Prostate gland (tissue), 2 donors: ENCODE data around the gene GNPDA1.

Experiments used
- POLR2A ChIP-seq: fragments of 450-650 bp; IDR thresholded peaks from one replicate; pipeline ENCODE4 v1.6.1; 2016; ENCODE audit warnings: antibody characterized with exemption, mild to moderate bottlenecking
- TF ChIP-seq, protein P1 (sequence below), 4 experiments: fragments of 200-600 bp in 2 of 4; fragments of 450-650 bp in 2 of 4; sonication (generic) in 2 of 4; IDR thresholded peaks; 1 replicate in 3 of 4; 2 replicates in 1 of 4; pipeline ENCODE4 v1.5.1; 2016 to 2019; ENCODE audit warnings: antibody characterized with exemption in 4 of 4, mild to moderate bottlenecking in 2 of 4, moderate library complexity in 2 of 4

DNA sequence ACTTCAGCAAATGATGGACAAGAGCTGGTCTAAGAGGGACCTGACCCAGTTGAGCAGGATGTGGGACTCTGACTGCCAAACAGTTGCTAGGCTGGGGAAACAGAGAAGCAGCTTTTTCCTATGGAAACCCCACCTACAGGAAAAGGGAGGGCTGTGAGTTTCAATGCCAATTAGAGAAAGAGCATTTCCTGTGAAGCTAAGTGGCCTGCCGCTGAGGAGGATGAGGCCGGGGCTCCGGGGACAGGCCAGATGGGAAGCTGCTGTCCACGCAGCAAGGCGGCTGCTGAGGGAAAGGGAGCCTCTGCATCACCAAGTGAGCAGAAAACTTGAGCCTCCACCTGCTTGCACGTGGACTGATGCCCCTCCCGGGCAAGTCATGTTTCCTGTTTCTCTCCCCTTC, 54.7 kb downstream of the GNPDA1 start, which contains the start of gene PCDH12:
- TF ChIP-seq, protein P1, sequence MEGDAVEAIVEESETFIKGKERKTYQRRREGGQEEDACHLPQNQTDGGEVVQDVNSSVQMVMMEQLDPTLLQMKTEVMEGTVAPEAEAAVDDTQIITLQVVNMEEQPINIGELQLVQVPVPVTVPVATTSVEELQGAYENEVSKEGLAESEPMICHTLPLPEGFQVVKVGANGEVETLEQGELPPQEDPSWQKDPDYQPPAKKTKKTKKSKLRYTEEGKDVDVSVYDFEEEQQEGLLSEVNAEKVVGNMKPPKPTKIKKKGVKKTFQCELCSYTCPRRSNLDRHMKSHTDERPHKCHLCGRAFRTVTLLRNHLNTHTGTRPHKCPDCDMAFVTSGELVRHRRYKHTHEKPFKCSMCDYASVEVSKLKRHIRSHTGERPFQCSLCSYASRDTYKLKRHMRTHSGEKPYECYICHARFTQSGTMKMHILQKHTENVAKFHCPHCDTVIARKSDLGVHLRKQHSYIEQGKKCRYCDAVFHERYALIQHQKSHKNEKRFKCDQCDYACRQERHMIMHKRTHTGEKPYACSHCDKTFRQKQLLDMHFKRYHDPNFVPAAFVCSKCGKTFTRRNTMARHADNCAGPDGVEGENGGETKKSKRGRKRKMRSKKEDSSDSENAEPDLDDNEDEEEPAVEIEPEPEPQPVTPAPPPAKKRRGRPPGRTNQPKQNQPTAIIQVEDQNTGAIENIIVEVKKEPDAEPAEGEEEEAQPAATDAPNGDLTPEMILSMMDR (IDR thresholded peaks at IDR 0.05), result no peak
- TF ChIP-seq POLR2A, result no peak
